Stimulated activated CD8-positive, alpha-beta memory T cell treated with anti-CD3 and anti-CD28 coated beads, Interleukin-7, amount 100 ng/mL, for 24 hours (primary cell): ENCODE results near the gene PCNX2.
"Not testable (repeated sequence)": the region's sequence is repeated elsewhere in the genome, so short reads cannot be mapped to it uniquely, and the experiment has no call there.

Experiments
- DNase-seq: peaks from one replicate; pipeline ENCODE4 v3.0.0-alpha.2; 2020; ENCODE audit warnings: low read depth

PCNX2 gene

GRCh38 chr1:233157245-233157644, 138.3 kb downstream of the PCNX2 start:
- no peak for DNase-seq

DNA sequence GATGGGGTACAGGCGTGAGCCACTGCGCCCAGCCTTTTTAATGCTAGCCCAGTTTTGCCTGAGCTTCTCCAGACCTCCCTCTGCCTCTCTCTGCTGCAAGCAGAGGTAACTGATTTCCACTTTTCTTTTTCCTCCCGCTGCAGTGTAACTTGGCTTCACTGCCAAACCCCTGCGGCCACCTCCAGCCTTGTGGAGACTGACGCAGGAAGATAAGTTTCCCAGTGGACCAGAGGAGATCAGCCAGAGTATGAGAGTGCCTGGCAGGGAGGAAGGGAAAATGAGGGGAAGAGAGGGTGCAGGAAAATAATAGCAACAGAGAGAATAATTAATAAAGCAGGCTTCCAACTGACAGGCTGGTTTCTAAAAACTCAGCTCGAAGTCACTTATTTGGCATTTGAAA, 143.7 kb downstream of the PCNX2 start:
- no peak for DNase-seq

GRCh38 chr1:233144434-233144833, 151.1 kb downstream of the PCNX2 start:
- DNase-seq = no peak

DNA sequence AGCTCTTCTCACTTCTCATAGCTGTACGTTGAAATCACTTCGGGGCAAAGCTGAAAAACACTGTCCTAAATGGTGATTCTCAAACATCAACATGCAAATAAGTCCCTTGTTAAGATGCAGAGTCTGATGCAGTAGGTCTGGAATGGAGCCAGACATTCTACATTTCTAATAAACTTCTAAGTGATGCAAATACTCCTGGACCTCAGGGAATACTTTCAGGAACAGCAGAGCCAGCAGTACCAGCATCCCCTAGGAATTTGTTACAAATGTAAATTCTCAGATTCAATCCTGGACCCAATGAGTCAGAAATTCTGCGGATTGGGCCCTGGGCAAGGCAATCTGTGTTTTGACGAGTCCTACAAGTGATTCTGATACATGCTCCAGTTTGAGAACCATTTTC, 152.3 kb downstream of the PCNX2 start:
- no peak for DNase-seq

- no peak for DNase-seq
These were observed 154.6 kb downstream of the PCNX2 start for GRCh38 chr1:233140974-233141373.

DNA sequence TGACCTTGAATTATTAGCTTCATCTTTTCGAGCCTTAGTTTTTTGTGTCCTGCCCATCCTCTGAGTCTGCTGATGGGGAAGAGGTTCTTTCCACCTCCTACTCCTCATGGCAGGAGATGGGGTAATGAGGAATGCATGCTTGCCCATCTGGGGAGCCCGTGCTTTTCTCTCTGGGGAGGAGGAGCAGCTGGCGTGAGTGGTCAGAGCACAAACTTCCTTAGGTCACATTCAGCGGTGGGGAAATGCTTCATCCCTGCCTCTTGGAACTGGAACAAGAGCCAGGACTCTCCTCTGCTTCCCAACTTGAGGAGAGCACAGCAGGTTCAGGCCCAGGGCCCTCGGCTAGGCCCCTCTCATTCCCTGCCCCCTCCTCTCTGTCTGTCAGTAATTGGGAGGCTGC, 155.0 kb downstream of the PCNX2 start:
- DNase-seq = no peak

GRCh38 chr1:233138788-233139585, 156.5 kb downstream of the PCNX2 start:
- no peak for DNase-seq

DNA sequence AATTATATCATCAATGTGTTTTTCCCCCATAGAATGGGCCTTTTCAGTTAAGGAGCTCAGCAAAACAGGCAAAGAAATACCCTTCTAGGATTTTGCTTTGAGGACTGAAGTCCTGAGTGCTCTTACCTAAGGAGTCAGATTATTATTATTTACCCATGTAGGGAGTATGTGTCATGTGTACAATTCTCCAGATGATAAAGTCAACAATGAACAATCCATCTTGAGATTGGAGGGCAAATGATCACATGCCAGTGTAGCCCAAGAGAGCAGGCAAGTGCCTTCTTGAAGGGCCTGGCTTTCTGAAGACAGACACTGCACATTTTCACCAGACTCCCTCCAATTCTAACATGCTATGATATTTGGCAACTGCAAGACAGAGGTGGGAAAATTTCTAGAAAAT, 159.7 kb downstream of the PCNX2 start:
- DNase-seq = no peak

DNA sequence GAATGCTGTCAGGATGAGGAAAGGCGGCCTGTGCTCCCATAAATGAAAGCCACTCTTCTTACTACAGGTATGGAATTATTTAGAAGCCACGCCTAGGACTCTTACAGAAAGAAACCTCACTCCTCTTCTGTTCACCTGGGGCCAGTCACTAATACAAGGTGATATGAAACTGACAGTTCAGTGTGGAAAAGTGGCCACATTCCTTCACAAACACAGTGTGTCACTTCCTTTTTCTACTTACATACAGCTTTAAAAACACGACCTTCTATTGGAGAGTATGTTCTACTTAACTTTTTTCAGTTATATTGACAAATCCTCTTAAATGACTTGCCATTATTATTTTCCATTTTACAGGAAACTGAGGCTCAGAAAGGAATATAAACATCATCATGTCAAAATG, 163.1 kb downstream of the PCNX2 start:
- no peak for DNase-seq

GRCh38 chr1:233129031-233129430, 166.5 kb downstream of the PCNX2 start:
- not testable (repeated sequence) for DNase-seq

DNA sequence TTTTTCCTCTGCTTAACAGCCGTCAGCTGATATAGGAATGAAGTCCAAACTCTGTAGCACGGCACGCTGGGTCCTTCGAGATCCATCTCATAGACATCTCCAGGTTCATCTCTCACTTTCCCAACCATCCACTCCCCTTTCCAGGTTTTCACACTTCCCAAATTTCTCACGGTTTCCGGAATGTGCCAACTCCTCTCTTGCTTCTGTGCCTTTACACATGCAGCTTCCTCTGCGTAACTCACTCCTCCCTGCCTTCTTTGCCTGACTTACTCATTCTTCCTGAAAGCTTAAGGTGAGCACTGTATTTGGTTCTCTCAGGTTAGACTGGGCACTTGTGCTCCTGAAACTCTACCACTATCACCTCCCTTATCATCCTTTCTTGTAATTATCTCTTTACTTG, 168.4 kb downstream of the PCNX2 start:
- no peak for DNase-seq

DNA sequence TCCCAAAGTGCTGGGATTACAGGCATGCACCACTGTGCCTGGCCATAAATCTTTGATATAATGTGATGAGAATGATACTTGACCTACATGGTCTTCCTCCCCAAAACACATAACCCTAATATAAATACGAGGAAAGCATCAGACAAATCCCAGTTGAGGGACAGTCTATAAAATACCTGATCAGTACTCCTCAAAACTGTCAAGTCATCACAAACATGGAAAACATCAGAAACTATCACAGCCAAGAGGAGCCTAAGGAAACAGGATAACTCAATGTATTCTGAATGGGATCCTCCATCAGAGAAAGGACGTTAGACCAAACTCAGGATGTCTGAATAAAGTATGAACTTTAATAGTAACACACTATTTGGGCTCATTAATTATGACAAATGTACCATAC, 172.7 kb downstream of the PCNX2 start:
- no peak for DNase-seq

DNA sequence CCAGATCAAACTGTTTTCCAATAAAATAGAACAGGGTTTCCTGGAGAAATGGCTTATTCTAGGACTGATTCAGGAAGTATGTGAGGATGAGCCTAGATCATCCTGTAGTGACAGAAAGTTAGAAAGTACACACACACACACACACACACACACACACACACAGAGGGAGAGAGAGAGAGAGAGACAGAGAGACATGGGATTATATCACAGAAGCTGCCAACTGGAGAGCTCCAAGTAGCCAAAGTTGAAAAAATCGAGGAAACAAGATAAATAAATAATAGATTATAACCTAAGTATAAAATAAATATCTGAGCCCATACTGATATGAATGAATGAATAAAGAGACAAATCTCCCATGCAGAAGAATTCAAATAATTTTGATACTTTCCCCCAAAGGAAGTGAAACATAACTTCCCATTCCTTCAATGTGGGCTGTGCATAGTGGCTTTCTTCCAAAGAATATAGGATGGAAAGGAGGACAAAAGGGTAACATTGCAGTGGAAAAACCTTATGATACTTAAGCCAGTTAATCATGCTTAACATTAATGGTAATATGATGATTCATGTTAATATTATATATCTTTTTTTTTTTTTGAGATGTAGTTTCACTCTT, 173.5 kb downstream of the PCNX2 start:
- no peak for DNase-seq

GRCh38 chr1:233114860-233115259, 180.7 kb downstream of the PCNX2 start:
- no peak for DNase-seq

DNA sequence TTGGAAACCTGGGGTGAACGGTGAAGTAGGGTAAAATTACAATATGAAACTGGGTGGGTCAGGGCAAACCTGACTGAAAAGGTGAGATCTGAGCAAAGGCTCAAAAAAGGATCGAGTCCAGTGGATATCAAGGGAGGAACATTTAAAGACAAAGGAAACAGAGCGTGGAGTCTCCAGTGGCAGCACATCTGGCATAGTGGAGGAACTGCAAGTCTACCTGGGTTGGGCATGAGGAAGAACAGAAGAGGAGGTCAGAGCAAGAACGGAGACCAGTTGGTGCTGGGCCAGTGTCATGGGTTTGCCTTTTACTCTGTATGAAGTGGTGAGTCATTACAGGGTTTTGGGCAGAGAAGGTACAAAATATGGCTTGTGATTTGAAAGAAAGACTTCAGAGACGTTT, 181.4 kb downstream of the PCNX2 start:
- DNase-seq = no peak

GRCh38 chr1:233113009-233113879, 182.3 kb downstream of the PCNX2 start:
- no peak for DNase-seq

GRCh38 chr1:233112186-233113008, 183.1 kb downstream of the PCNX2 start:
- DNase-seq = no peak

DNA sequence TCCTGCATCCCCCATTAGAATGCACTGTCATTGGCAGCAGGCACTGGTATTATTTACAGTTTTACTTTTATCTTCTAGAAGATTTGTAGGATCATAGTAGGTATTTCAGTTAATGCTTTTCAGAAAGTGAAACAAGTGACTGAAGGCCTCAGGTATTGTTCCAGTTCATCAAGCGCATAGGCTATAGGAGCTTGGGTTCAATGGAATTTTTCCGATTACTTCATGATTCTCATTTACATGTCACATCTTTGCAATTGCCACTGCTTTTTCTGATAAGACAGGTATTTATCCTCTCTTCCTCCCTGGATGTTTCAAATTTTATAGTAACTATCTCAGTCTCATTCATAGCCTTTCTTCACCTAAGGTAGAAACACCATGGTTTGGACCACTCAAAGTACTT, 183.8 kb downstream of the PCNX2 start:
- no peak for DNase-seq

GRCh38 chr1:233109096-233109495, 186.4 kb downstream of the PCNX2 start:
- DNase-seq = no peak

GRCh38 chr1:233107716-233108130, 187.8 kb downstream of the PCNX2 start:
- DNase-seq = not testable (repeated sequence)

DNA sequence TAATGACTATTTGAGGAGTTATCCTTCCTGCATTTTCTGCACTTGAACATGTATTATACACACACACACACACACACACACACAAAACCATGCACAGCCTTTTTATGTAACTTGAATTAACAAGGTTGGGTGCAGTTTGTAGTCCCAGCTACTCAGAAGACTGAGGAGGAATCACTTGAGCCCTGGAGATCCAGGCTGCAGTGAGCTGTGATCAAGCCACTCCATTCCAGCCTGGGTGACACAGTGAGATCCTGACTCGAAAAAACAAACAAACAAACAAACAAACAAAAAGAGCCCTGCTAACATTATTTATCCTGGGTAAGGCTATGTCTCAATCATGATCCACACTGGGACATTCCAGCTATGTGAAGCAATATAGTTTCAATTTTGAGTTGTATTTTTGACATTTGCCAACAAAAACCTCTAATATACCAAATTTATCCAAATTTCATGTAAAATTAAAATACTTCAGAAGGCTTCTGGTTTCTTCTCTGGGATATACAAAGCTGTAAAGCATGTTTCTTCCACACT, 188.3 kb downstream of the PCNX2 start:
- no peak for DNase-seq

- no peak for DNase-seq
These were observed 190.3 kb downstream of the PCNX2 start for GRCh38 chr1:233105225-233105624.
